HCT116 (cell line): Measurements from ENCODE around the gene DCST2. TPM values are rescaled to one million over a fixed set of nuclear protein-coding genes. Genes with fewer than 3 reads are reported as not detected.

ENCODE experiments used
- ATAC-seq: fragments of 200-7000 bp; cut with Tn5 transposase; 2 replicates; pipeline ENCODE4 v1.9.1; 2020; ENCODE audit warnings: mild to moderate bottlenecking, moderate library complexity
- BruUV-seq: library from RNA; stranded (reverse); fragments of 400-500 nt; replicated peaks from 2 replicates; lab custom pipeline; 2021; lab: Mats Ljungman, UMichigan
- CTCF ChIA-PET: fragments of 300-600 bp; sonication (Branson Sonifier 250); formaldehyde crosslinking; loops from one replicate; lab custom pipeline; 2021; ENCODE audit warnings: antibody characterized with exemption; lab: Charles Lee
- POLR2A ChIA-PET: fragments of 300-600, 350-600 bp; sonication (Branson Sonifier 250); formaldehyde crosslinking; loops from one replicate; lab custom pipeline; 2021; ENCODE audit warnings: antibody characterized with exemption; lab: Charles Lee
- RAD21 ChIA-PET, 2 experiments: fragments of 300-600 bp; sonication (Branson Sonifier 250); formaldehyde crosslinking; loops; one replicate each; lab custom pipeline; 2023; ENCODE audit warnings: low total read pairs in 2 of 2; ENCODE audit not compliant: uncharacterized antibody in 2 of 2, unreplicated experiment in 2 of 2, low non-redundant PET in 1 of 2; lab: Charles Lee
- DNase-seq: peaks from one replicate; pipeline ENCODE4 v3.0.0-alpha.2; 2010; ENCODE audit warnings: low read depth, low spot score
- H2AFZ ChIP-seq: fragments of 200-600 bp; shearing (Covaris generic), sonication (generic); 2 replicates; pipeline ENCODE4 v1.6.1; 2017; ENCODE audit warnings: low read depth, mixed run types, mixed read lengths, antibody characterized with exemption, low read length; ENCODE audit not compliant: poor library complexity, severe bottlenecking
- H3K27ac ChIP-seq: 2 replicates; pipeline ENCODE4 v1.5.1; 2012; ENCODE audit warnings: low read depth, low read length
- H3K27me3 ChIP-seq: fragments of 200-600 bp; sonication (generic); 2 replicates; pipeline ENCODE4 v1.6.1; 2016; ENCODE audit warnings: mixed run types, low read length, mixed read lengths; ENCODE audit not compliant: insufficient read depth
- H3K36me3 ChIP-seq, 2 experiments: fragments of 200-500 bp in 1 of 2; fragments of 200-600 bp in 1 of 2; sonication (Bioruptor generic) in 1 of 2; sonication (generic) in 1 of 2; 2 replicates each; pipeline versions ENCODE4 v1.5.1 to v1.6.1; 2014 to 2016; ENCODE audit warnings: low read length in 2 of 2, inconsistent platforms in 1 of 2, mixed read lengths in 1 of 2, mixed run types in 1 of 2; ENCODE audit not compliant: insufficient read depth in 2 of 2, control insufficient read depth in 1 of 2
- H3K4me1 ChIP-seq, 2 experiments: fragments of 200-600 bp in 1 of 2; sonication (generic) in 1 of 2; 2 replicates each; pipeline versions ENCODE4 v1.5.1 to v1.6.1; 2012 to 2017; ENCODE audit warnings: low read length in 2 of 2, inconsistent platforms in 1 of 2, mild to moderate bottlenecking in 1 of 2, mixed read lengths in 1 of 2, mixed run types in 1 of 2, moderate library complexity in 1 of 2; ENCODE audit not compliant: insufficient read depth in 2 of 2, control insufficient read depth in 1 of 2
- H3K4me2 ChIP-seq: fragments of 200-600 bp; sonication (generic); 2 replicates; pipeline ENCODE4 v1.6.1; 2017; ENCODE audit warnings: mixed run types, low read length, mixed read lengths
- H3K4me3 ChIP-seq, 2 experiments: fragments of 200-600 bp in 1 of 2; sonication (generic) in 1 of 2; replicated peaks in 1 of 2; 2 replicates each; pipeline ENCODE4 v1.5.1; 2011 to 2016; ENCODE audit warnings: low read length in 2 of 2, control low read depth in 1 of 2, low read depth in 1 of 2, mild to moderate bottlenecking in 1 of 2, mixed read lengths in 1 of 2, mixed run types in 1 of 2
- H3K79me2 ChIP-seq: fragments of 200-600 bp; sonication (generic); 2 replicates; pipeline ENCODE4 v1.6.1; 2017; ENCODE audit warnings: mild to moderate bottlenecking, mixed run types, low read length, moderate library complexity, mixed read lengths; ENCODE audit not compliant: insufficient read depth
- H3K9ac ChIP-seq: fragments of 200-600 bp; sonication (generic); 2 replicates; pipeline ENCODE4 v1.6.1; 2016; ENCODE audit warnings: low read length, mixed read lengths
- H3K9me2 ChIP-seq: fragments of 200-600 bp; sonication (generic), shearing (Covaris generic); 2 replicates; pipeline ENCODE4 v1.6.1; 2017; ENCODE audit warnings: mixed run types, mild to moderate bottlenecking, moderate library complexity; ENCODE audit not compliant: insufficient read depth
- H3K9me3 ChIP-seq, 2 experiments: fragments of 200-500 bp in 1 of 2; fragments of 200-600 bp in 1 of 2; sonication (Bioruptor generic) in 1 of 2; sonication (generic) in 1 of 2; 2 replicates each; pipeline ENCODE4 v1.6.1; 2014 to 2017; ENCODE audit warnings: low read length in 2 of 2, mixed read lengths in 2 of 2, inconsistent platforms in 1 of 2, low read depth in 1 of 2, mild to moderate bottlenecking in 1 of 2, mixed run types in 1 of 2, moderate library complexity in 1 of 2; ENCODE audit not compliant: control insufficient read depth in 1 of 2, insufficient read depth in 1 of 2
- H4K20me1 ChIP-seq: fragments of 200-600 bp; sonication (generic), shearing (Covaris generic); 2 replicates; pipeline ENCODE4 v1.6.1; 2017; ENCODE audit warnings: mixed run types, mild to moderate bottlenecking, moderate library complexity; ENCODE audit not compliant: insufficient read depth
- ATF3 ChIP-seq: IDR thresholded peaks from 2 replicates; pipeline ENCODE4 v1.6.1; 2012
- CEBPB ChIP-seq: IDR thresholded peaks from 2 replicates; pipeline ENCODE4 v1.6.1; 2012; ENCODE audit warnings: low read depth
- CTCF ChIP-seq, 3 experiments: fragments of 200-600 bp in 1 of 3; sonication (generic) in 1 of 3; IDR thresholded peaks in 2 of 3; conservative IDR thresholded peaks in 1 of 3; 2 replicates each; pipeline ENCODE4 v1.5.1; 2012 to 2017; ENCODE audit warnings: low read depth in 2 of 3, low read length in 2 of 3, antibody characterized with exemption in 1 of 3, borderline replicate concordance in 1 of 3, control low read depth in 1 of 3, mild to moderate bottlenecking in 1 of 3, mixed read lengths in 1 of 3, mixed run types in 1 of 3, moderate library complexity in 1 of 3; ENCODE audit not compliant: insufficient read depth in 1 of 3
- ELF1 ChIP-seq: IDR thresholded peaks from 2 replicates; pipeline ENCODE4 v1.6.1; 2012; ENCODE audit warnings: low read depth, borderline replicate concordance
- EZH2phosphoT487 ChIP-seq: fragments of 200-600 bp; IDR thresholded peaks from 2 replicates; pipeline ENCODE4 v1.6.1; 2018; ENCODE audit warnings: antibody characterized with exemption, borderline replicate concordance
- MAX ChIP-seq: IDR thresholded peaks from 2 replicates; pipeline ENCODE4 v1.6.1; 2012
- POLR2A ChIP-seq: IDR thresholded peaks from 2 replicates; pipeline ENCODE4 v1.7.0; 2011; ENCODE audit warnings: borderline replicate concordance; ENCODE audit not compliant: insufficient read depth, insufficient read length; ENCODE audit errors: extremely low read depth
- POLR2AphosphoS5 ChIP-seq: IDR thresholded peaks from 2 replicates; pipeline ENCODE4 v1.6.1; 2011; ENCODE audit warnings: mild to moderate bottlenecking, low read depth, low read length, moderate library complexity
- SIN3A ChIP-seq: IDR thresholded peaks from 2 replicates; pipeline ENCODE4 v1.6.1; 2012; ENCODE audit warnings: low read depth
- SP1 ChIP-seq: IDR thresholded peaks from 2 replicates; pipeline ENCODE4 v1.6.1; 2012; ENCODE audit warnings: low read depth
- TCF7L2 ChIP-seq: IDR thresholded peaks from 2 replicates; pipeline ENCODE4 v1.7.0; 2011; ENCODE audit warnings: borderline replicate concordance, inconsistent platforms; ENCODE audit not compliant: insufficient read depth, insufficient read length; ENCODE audit errors: extremely low read depth
- YY1 ChIP-seq: IDR thresholded peaks from 2 replicates; pipeline ENCODE4 v1.6.1; 2011; ENCODE audit warnings: low read length, low read depth, moderate library complexity, mild to moderate bottlenecking; ENCODE audit not compliant: insufficient replicate concordance; ENCODE audit errors: extremely low read depth
- ZFX ChIP-seq: fragments of 450-650 bp; IDR thresholded peaks from 2 replicates; pipeline ENCODE4 v1.6.1; 2017
- ZNF274 ChIP-seq: fragments of 200-500 bp; sonication (Bioruptor generic); IDR thresholded peaks from 2 replicates; pipeline ENCODE4 v1.6.1; 2014; ENCODE audit warnings: mild to moderate bottlenecking, low read depth, low read length, inconsistent platforms
- intact Hi-C: fragments of 100-400 bp; cut with micrococcal nuclease; formaldehyde crosslinking; loops from 2 replicates; pipeline ENCODE4 v1.10.0; 2022
- total RNA-seq: library from RNA; stranded (reverse); gene quantifications from one replicate; pipeline ENCODE4 v1.2.1, GENCODE V29; 2021; ENCODE audit not compliant: unreplicated experiment

The DCST2 gene
- total RNA-seq, 1 experiment from 2014 or later, result 2.0 TPM

- H3K9me3 ChIP-seq, result no peaks in the 10 kb centered on the region
- H2AFZ ChIP-seq, result no peak overlapping the region
- H3K79me2 ChIP-seq, result peaks cover 74% of the 10 kb centered on the region
- no peak for ATAC-seq
- ChIA-PET POLR2A (no interaction called here), RAD21 (interaction anchor here in 1 of 2 experiments (1.1 kb wide), 1 partner anchor 34 kb away, joined by 4 read pairs; no protein-coding TSS in a partner anchor), CTCF (no interaction called here)
- TF ChIP-seq TCF7L2, result no peak
- TF ChIP-seq EZH2phosphoT487, result no peak
- no peak for TF ChIP-seq ZFX
- TF ChIP-seq POLR2A, result no peak
- no peak for TF ChIP-seq YY1
- no peak for TF ChIP-seq SP1
- TF ChIP-seq MAX, result no peak
- no peak for TF ChIP-seq ATF3
- no peak overlapping the region for H3K4me3 ChIP-seq
- H4K20me1 ChIP-seq, result no peaks in the 10 kb centered on the region
- H3K9me2 ChIP-seq, result no peaks in the 10 kb centered on the region
- H3K27ac ChIP-seq, result no peak overlapping the region
- no peaks in the 10 kb centered on the region for H3K27me3 ChIP-seq
- BruUV-seq, result no TSS peak
- DNase-seq, result no peak
- H3K4me1 ChIP-seq, result peaks cover 10 to 69% of the 10 kb centered on the region in 2 experiments
- peaks cover 7 to 14% of the 10 kb centered on the region in 2 experiments; a peak in 3 of 4 replicates for H3K36me3 ChIP-seq
- intact Hi-C loops, result no loop called here
- H3K4me2 ChIP-seq, result no peak overlapping the region
- H3K9ac ChIP-seq, result no peak overlapping the region
These were observed 23.2 kb downstream of the DCST2 start for GRCh38 chr1:155010211-155010918.

- no peak overlapping the region for H3K27ac ChIP-seq
- intact Hi-C loops, result no loop called here
- peaks cover 7 to 9% of the 10 kb centered on the region in 2 experiments; a peak in 3 of 4 replicates for H3K36me3 ChIP-seq
- TF ChIP-seq POLR2A (no peak), CTCF (IDR thresholded peaks at IDR 0.05 in 2 of 3, conservative IDR thresholded peaks at IDR 0.05 in 1 of 3; ENCODE audit: borderline replicate concordance in 1 of 3, insufficient read depth in 1 of 3, low read depth in 2 of 3, low read length in 2 of 3) (no peak), ZFX (no peak), POLR2AphosphoS5 (no peak), SIN3A (no peak), ELF1 (no peak), ZNF274 (no peak), MAX (no peak), TCF7L2 (no peak), SP1 (no peak), ATF3 (no peak), CEBPB (no peak)
These were observed 23.8 kb downstream of the DCST2 start for GRCh38 chr1:155009742-155010141.

More at GRCh38 chr1:155009742-155010141, 23.8 kb downstream of the DCST2 start:
- H3K4me1 ChIP-seq, result peaks cover 14 to 75% of the 10 kb centered on the region in 2 experiments
- H3K27me3 ChIP-seq, result no peaks in the 10 kb centered on the region
- no peaks in the 10 kb centered on the region for H3K9me2 ChIP-seq
- ChIA-PET POLR2A (no interaction called here), CTCF (no interaction called here), RAD21 (interaction anchor here in 1 of 2 experiments (1.1 kb wide), 1 partner anchor 34 kb away, joined by 4 read pairs; no protein-coding TSS in a partner anchor)
- H3K9me3 ChIP-seq, result no peaks in the 10 kb centered on the region
- H3K9ac ChIP-seq, result no peak overlapping the region
- no peak overlapping the region for H2AFZ ChIP-seq
- ATAC-seq, result no peak
- H3K4me2 ChIP-seq, result no peak overlapping the region
- peaks cover 81% of the 10 kb centered on the region for H3K79me2 ChIP-seq
- no peaks in the 10 kb centered on the region for H4K20me1 ChIP-seq
- no peak overlapping the region for H3K4me3 ChIP-seq
- no peak for DNase-seq
- no TSS peak for BruUV-seq
